SK-N-SH (cell line): ENCODE data around the gene PRDM11.

Source experiments
- SIN3A ChIP-seq: IDR thresholded peaks from 2 replicates; pipeline ENCODE4 v1.6.1; 2012; ENCODE audit warnings: low read depth, mild to moderate bottlenecking, low read length, moderate library complexity, borderline replicate concordance
- TCF12 ChIP-seq: IDR thresholded peaks from 2 replicates; pipeline ENCODE4 v1.4.0; 2012
- TF ChIP-seq, protein P1 (sequence below): fragments of 200-600 bp; sonication (generic); IDR thresholded peaks from 2 replicates; pipeline ENCODE4 v1.6.1; 2017; ENCODE audit warnings: antibody characterized with exemption, mild to moderate bottlenecking, moderate library complexity
- TF ChIP-seq, protein P2 (sequence below): IDR thresholded peaks from 2 replicates; pipeline ENCODE4 v1.4.0; 2012; ENCODE audit warnings: low read depth, borderline replicate concordance
- TF ChIP-seq, protein P3 (sequence below): IDR thresholded peaks from 2 replicates; pipeline ENCODE4 v1.4.0; 2012; ENCODE audit warnings: low read depth

DNA sequence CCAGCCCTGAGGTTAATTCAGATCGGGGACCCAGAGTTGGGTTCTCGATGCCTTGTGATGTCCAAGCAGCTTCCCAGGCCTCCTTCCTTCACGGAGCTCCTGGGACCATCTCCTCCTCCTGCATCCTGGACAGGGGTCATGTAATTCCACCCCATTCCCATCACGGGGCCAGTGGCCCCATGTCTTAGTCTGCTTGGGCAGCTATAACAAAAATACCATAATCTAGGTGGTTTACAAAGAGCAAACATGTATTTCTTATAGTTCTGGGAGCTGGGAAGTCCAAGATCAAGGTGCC lies 41.7 kb upstream of the PRDM11 start:
- TF ChIP-seq, protein P1, sequence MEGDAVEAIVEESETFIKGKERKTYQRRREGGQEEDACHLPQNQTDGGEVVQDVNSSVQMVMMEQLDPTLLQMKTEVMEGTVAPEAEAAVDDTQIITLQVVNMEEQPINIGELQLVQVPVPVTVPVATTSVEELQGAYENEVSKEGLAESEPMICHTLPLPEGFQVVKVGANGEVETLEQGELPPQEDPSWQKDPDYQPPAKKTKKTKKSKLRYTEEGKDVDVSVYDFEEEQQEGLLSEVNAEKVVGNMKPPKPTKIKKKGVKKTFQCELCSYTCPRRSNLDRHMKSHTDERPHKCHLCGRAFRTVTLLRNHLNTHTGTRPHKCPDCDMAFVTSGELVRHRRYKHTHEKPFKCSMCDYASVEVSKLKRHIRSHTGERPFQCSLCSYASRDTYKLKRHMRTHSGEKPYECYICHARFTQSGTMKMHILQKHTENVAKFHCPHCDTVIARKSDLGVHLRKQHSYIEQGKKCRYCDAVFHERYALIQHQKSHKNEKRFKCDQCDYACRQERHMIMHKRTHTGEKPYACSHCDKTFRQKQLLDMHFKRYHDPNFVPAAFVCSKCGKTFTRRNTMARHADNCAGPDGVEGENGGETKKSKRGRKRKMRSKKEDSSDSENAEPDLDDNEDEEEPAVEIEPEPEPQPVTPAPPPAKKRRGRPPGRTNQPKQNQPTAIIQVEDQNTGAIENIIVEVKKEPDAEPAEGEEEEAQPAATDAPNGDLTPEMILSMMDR = no peak
- TF ChIP-seq, protein P2, sequence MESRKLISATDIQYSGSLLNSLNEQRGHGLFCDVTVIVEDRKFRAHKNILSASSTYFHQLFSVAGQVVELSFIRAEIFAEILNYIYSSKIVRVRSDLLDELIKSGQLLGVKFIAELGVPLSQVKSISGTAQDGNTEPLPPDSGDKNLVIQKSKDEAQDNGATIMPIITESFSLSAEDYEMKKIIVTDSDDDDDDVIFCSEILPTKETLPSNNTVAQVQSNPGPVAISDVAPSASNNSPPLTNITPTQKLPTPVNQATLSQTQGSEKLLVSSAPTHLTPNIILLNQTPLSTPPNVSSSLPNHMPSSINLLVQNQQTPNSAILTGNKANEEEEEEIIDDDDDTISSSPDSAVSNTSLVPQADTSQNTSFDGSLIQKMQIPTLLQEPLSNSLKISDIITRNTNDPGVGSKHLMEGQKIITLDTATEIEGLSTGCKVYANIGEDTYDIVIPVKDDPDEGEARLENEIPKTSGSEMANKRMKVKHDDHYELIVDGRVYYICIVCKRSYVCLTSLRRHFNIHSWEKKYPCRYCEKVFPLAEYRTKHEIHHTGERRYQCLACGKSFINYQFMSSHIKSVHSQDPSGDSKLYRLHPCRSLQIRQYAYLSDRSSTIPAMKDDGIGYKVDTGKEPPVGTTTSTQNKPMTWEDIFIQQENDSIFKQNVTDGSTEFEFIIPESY = no peak
- no peak for TF ChIP-seq SIN3A
- TF ChIP-seq, protein P3, sequence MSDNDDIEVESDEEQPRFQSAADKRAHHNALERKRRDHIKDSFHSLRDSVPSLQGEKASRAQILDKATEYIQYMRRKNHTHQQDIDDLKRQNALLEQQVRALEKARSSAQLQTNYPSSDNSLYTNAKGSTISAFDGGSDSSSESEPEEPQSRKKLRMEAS = no peak
- no peak for TF ChIP-seq TCF12
